Measurements from ENCODE around the gene UBASH3B.

The UBASH3B gene

GRCh38 chr11:122711362-122711761, 55.8 kb downstream of the UBASH3B start:
- TF ChIP-seq GABPA (IDR thresholded peaks at IDR 0.05; ENCODE audit: low read depth) (no peak), SPI1 (IDR thresholded peaks at IDR 0.05; ENCODE audit: borderline replicate concordance, low read depth) (no peak), POLR2AphosphoS5 (IDR thresholded peaks at IDR 0.05; ENCODE audit: low read depth) (no peak), CTCF (IDR thresholded peaks at IDR 0.05; ENCODE audit: insufficient read depth, low read length) (no peak), REST (IDR thresholded peaks at IDR 0.05; ENCODE audit: insufficient replicate concordance, low read depth) (no peak)
- no peaks in the 10 kb centered on the region for H3K27me3 ChIP-seq (ENCODE audit: insufficient read depth, poor library complexity, severe bottlenecking)
- no peak overlapping the region for H3K4me3 ChIP-seq (replicated peaks; ENCODE audit: insufficient read depth, low read length)
- no peak overlapping the region for H3K27ac ChIP-seq (replicated peaks)
- DNase-seq (ENCODE audit: low read depth in 1 of 2, low spot score in 1 of 2) = no peak

- H3K27ac ChIP-seq (replicated peaks) = no peak overlapping the region
- no peaks in the 10 kb centered on the region for H3K27me3 ChIP-seq (ENCODE audit: insufficient read depth, poor library complexity, severe bottlenecking)
- TF ChIP-seq POLR2AphosphoS5 (IDR thresholded peaks at IDR 0.05; ENCODE audit: low read depth) (no peak), GABPA (IDR thresholded peaks at IDR 0.05; ENCODE audit: low read depth) (no peak), REST (IDR thresholded peaks at IDR 0.05; ENCODE audit: insufficient replicate concordance, low read depth) (no peak), SPI1 (IDR thresholded peaks at IDR 0.05; ENCODE audit: borderline replicate concordance, low read depth) (no peak), CTCF (IDR thresholded peaks at IDR 0.05; ENCODE audit: insufficient read depth, low read length) (no peak)
- no peak overlapping the region for H3K4me3 ChIP-seq (replicated peaks; ENCODE audit: insufficient read depth, low read length)
- peak in 1 of 2 experiments; percentile 36 for DNase-seq (ENCODE audit: low read depth in 1 of 2, low spot score in 1 of 2)
Observed at GRCh38 chr11:122711831-122712381, 56.4 kb downstream of the UBASH3B start.

- peak overlapping the region; percentile 74 for H3K27ac ChIP-seq (replicated peaks)
Observed at GRCh38 chr11:122714004-122714403, 58.5 kb downstream of the UBASH3B start.

More at GRCh38 chr11:122714004-122714403, 58.5 kb downstream of the UBASH3B start:
- Histone ChIP-seq H3K27me3 (ENCODE audit: insufficient read depth, poor library complexity, severe bottlenecking) (no peaks in the 10 kb centered on the region), H3K4me3 (replicated peaks; ENCODE audit: insufficient read depth, low read length) (no peak overlapping the region)
- TF ChIP-seq GABPA (IDR thresholded peaks at IDR 0.05; ENCODE audit: low read depth) (no peak), SPI1 (IDR thresholded peaks at IDR 0.05; ENCODE audit: borderline replicate concordance, low read depth) (no peak), CTCF (IDR thresholded peaks at IDR 0.05; ENCODE audit: insufficient read depth, low read length) (no peak), POLR2AphosphoS5 (IDR thresholded peaks at IDR 0.05; ENCODE audit: low read depth) (no peak), REST (IDR thresholded peaks at IDR 0.05; ENCODE audit: insufficient replicate concordance, low read depth) (no peak)
- DNase-seq (ENCODE audit: low read depth in 1 of 2, low spot score in 1 of 2) = no peak

Measured in HL-60 (cell line).